B cell (primary cell): ENCODE measurements around the gene ITFG1. TPM values are rescaled to one million over a fixed set of nuclear protein-coding genes. Genes with fewer than 3 reads are reported as not detected.

Experiments used
- ATAC-seq: fragments of 200-7000 bp; cut with Tn5 transposase; one replicate; pipeline ENCODE4 v1.10.0; 2021; ENCODE audit warnings: low read depth, mild to moderate bottlenecking, moderate number of reproducible peaks, moderate library complexity
- CTCF ChIA-PET: fragments of 350-600 bp; sonication (Branson Sonifier 250); formaldehyde crosslinking; loops from one replicate; lab custom pipeline; 2021; ENCODE audit warnings: antibody characterized with exemption, inconsistent platforms; lab: Charles Lee
- POLR2A ChIA-PET: fragments of 350-600 bp; sonication (Branson Sonifier 250); formaldehyde crosslinking; loops from one replicate; lab custom pipeline; 2021; ENCODE audit warnings: antibody characterized with exemption; lab: Charles Lee
- DNase-seq: peaks from one replicate; pipeline ENCODE4 v3.0.0; 2013
- H2AFZ ChIP-seq: 2 replicates; pipeline ENCODE4 v1.6.1; 2012; ENCODE audit warnings: mild to moderate bottlenecking, low read depth, low read length; ENCODE audit not compliant: insufficient read depth, poor library complexity, severe bottlenecking
- H3K27ac ChIP-seq, 2 donors: 1 replicate in 1 of 2; 2 replicates in 1 of 2; pipeline ENCODE4 v1.5.1; 2012 to 2013; ENCODE audit warnings: low read length in 2 of 2, mild to moderate bottlenecking in 2 of 2, moderate library complexity in 1 of 2
- H3K27me3 ChIP-seq, 4 experiments: fragments of 200-600 bp in 1 of 4; sonication (generic) in 1 of 4; replicated peaks in 1 of 4; 1 replicate in 2 of 4; 2 replicates in 2 of 4; pipeline versions ENCODE4 v1.6.1 to v1.7.0; 2013 to 2016; ENCODE audit warnings: low read length in 3 of 4, mild to moderate bottlenecking in 2 of 4, mixed read lengths in 1 of 4, moderate library complexity in 1 of 4; ENCODE audit not compliant: insufficient read depth in 4 of 4, control insufficient read depth in 3 of 4; ENCODE audit errors: control extremely low read depth in 1 of 4
- H3K36me3 ChIP-seq, 2 experiments: replicated peaks in 1 of 2; 1 replicate in 1 of 2; 2 replicates in 1 of 2; pipeline versions ENCODE4 v1.6.1 to v1.7.1; 2013; ENCODE audit warnings: low read length in 1 of 2; ENCODE audit not compliant: insufficient read depth in 2 of 2, control insufficient read depth in 1 of 2; ENCODE audit errors: control extremely low read depth in 1 of 2, extremely low read depth in 1 of 2
- H3K4me1 ChIP-seq, 2 donors: fragments of 200-600 bp in 1 of 2; sonication (generic) in 1 of 2; 1 replicate in 1 of 2; 2 replicates in 1 of 2; pipeline versions ENCODE4 v1.5.1 to v1.6.1; 2013 to 2017; ENCODE audit warnings: low read length in 2 of 2; ENCODE audit not compliant: control insufficient read depth in 2 of 2, insufficient read depth in 2 of 2
- H3K4me2 ChIP-seq: replicated peaks from 2 replicates; pipeline ENCODE3; 2012; ENCODE audit warnings: mild to moderate bottlenecking, low read depth, low read length; ENCODE audit not compliant: poor library complexity, severe bottlenecking
- H3K4me3 ChIP-seq, 5 experiments: fragments of 200-600 bp in 1 of 5; sonication (generic) in 1 of 5; 1 replicate in 3 of 5; 2 replicates in 2 of 5; pipeline versions ENCODE4 v1.5.1 to v1.7.0; 2011 to 2016; ENCODE audit warnings: low read length in 4 of 5, mild to moderate bottlenecking in 4 of 5, low read depth in 2 of 5, control low read depth in 1 of 5, moderate library complexity in 1 of 5; ENCODE audit not compliant: insufficient read depth in 1 of 5; ENCODE audit errors: control extremely low read depth in 1 of 5, extremely low read depth in 1 of 5
- H3K79me2 ChIP-seq: fragments of 200-600 bp; sonication (generic); one replicate; pipeline ENCODE4 v1.6.0; 2016; ENCODE audit warnings: low read length; ENCODE audit not compliant: control insufficient read depth, insufficient read depth
- H3K9ac ChIP-seq: fragments of 200-600 bp; sonication (generic); 2 replicates; pipeline ENCODE4 v1.6.1; 2017; ENCODE audit warnings: mild to moderate bottlenecking, low read length, moderate library complexity
- H3K9me3 ChIP-seq, 3 donors: one replicate each; pipeline versions ENCODE4 v1.6.1 to v1.7.1; 2013; ENCODE audit warnings: low read length in 2 of 3; ENCODE audit not compliant: control insufficient read depth in 2 of 3, insufficient read depth in 1 of 3; ENCODE audit errors: control extremely low read depth in 1 of 3
- H4K20me1 ChIP-seq: 2 replicates; pipeline ENCODE4 v1.6.0; 2012; ENCODE audit warnings: mild to moderate bottlenecking, low read length; ENCODE audit not compliant: insufficient read depth, control insufficient read depth, poor library complexity, severe bottlenecking
- H3K27ac Mint-ChIP-seq: one replicate; pipeline ENCODE4 v1.8.0; 2021; ENCODE audit warnings: mixed read lengths
- H3K27me3 Mint-ChIP-seq: one replicate; pipeline ENCODE4 v1.8.0; 2021; ENCODE audit warnings: mixed read lengths
- H3K4me1 Mint-ChIP-seq: one replicate; pipeline ENCODE4 v1.8.0; 2021; ENCODE audit warnings: mixed read lengths
- H3K4me3 Mint-ChIP-seq: one replicate; pipeline ENCODE4 v1.8.0; 2021; ENCODE audit warnings: mixed read lengths
- H3K9me3 Mint-ChIP-seq: one replicate; pipeline ENCODE4 v1.8.0; 2022; ENCODE audit warnings: mixed read lengths; ENCODE audit not compliant: insufficient read depth
- CTCF ChIP-seq: fragments of 200-600 bp; IDR thresholded peaks from one replicate; pipeline ENCODE4 v1.8.0; 2022; ENCODE audit warnings: antibody characterized with exemption, mild to moderate bottlenecking
- EZH2 ChIP-seq: IDR thresholded peaks from 2 replicates; pipeline ENCODE4 v1.6.1; 2012; ENCODE audit warnings: borderline replicate concordance, low read depth, mild to moderate bottlenecking, moderate library complexity, low read length; ENCODE audit not compliant: insufficient read depth, poor library complexity, severe bottlenecking
- WGBS: methylation state at CpG from one replicate; pipeline ENCODE4 v1.1.5; 2013; ENCODE audit warnings: missing lambda C conversion rate; ENCODE audit not compliant: insufficient coverage; 5-methylcytosine and 5-hydroxymethylcytosine counted together
- intact Hi-C: fragments of 100-400 bp; cut with micrococcal nuclease; formaldehyde crosslinking; loops from one replicate; pipeline ENCODE4 v1.10.0; 2022
- polyA plus RNA-seq: library from polyadenylated mRNA; depleted of rRNA; stranded (reverse); fragments of >200 nt; gene quantifications from 2 replicates; pipeline ENCODE4 v1.2.3, GENCODE V29; 2012
- total RNA-seq, 2 donors: library from RNA; stranded (reverse); fragments of 120-200 nt in 1 of 2; gene quantifications; 1 replicate in 1 of 2; 2 replicates in 1 of 2; pipeline versions ENCODE4 v1.2.3 to v1.2.4, GENCODE V29; 2013 to 2022

ITFG1 gene
- total and polyA plus RNA-seq, 2 donors (not counting 1 experiment from before 2014, with no cell fraction given), result 9.7 to 40.4 TPM

GRCh38 chr16:47136099-47136842 lies 324.6 kb downstream of the ITFG1 start:
- DNase-seq (no peak), ATAC-seq (no peak)
- H3K4me1 Mint-ChIP-seq, result peaks cover 2% of the 10 kb centered on the region
- H3K79me2 ChIP-seq, result no peaks in the 10 kb centered on the region
- 100% methylated on average over 4 of the region's 8 CpGs for WGBS
- H3K27ac ChIP-seq, result no peak overlapping the region
- H3K9me3 ChIP-seq, result no peaks in the 10 kb centered on the region
- POLR2A ChIA-PET, result no interaction called here
- no peak overlapping the region for H3K9ac ChIP-seq
- TF ChIP-seq EZH2 (no peak), CTCF (no peak)
- no peaks in the 10 kb centered on the region for H4K20me1 ChIP-seq
- no peaks in the 10 kb centered on the region for H3K9me3 Mint-ChIP-seq
- no peak overlapping the region for H3K4me3 ChIP-seq
- H3K4me3 Mint-ChIP-seq, result no peak overlapping the region
- no peak overlapping the region for H2AFZ ChIP-seq
- no peak overlapping the region for H3K4me2 ChIP-seq
- no peak overlapping the region for H3K27ac Mint-ChIP-seq
- H3K4me1 ChIP-seq, result no peaks in the 10 kb centered on the region
- no peaks in the 10 kb centered on the region for H3K27me3 ChIP-seq
- no peaks in the 10 kb centered on the region for H3K27me3 Mint-ChIP-seq
- no peaks in the 10 kb centered on the region for H3K36me3 ChIP-seq
- CTCF ChIA-PET, result interaction anchor here (1.0 to 1.2 kb wide), 3 partner anchors 99 to 1025 kb away, joined by 3 read pairs; no protein-coding TSS in a partner anchor
- intact Hi-C loops, result no loop called here

GRCh38 chr16:47134550-47134949 lies 326.3 kb downstream of the ITFG1 start:
- 100% methylated on average over 2 of the region's 4 CpGs for WGBS
- Histone ChIP-seq H3K9ac (no peak overlapping the region), H3K79me2 (no peaks in the 10 kb centered on the region), H3K27ac (no peak overlapping the region), H3K27me3 (no peaks in the 10 kb centered on the region), H3K4me1 (no peaks in the 10 kb centered on the region), H4K20me1 (no peaks in the 10 kb centered on the region), H3K36me3 (no peaks in the 10 kb centered on the region), H3K9me3 (no peaks in the 10 kb centered on the region), H3K4me3 (no peak overlapping the region), H3K4me2 (no peak overlapping the region), H2AFZ (no peak overlapping the region)
- Mint-ChIP-seq H3K27me3 (no peaks in the 10 kb centered on the region), H3K27ac (no peak overlapping the region), H3K4me1 (peaks cover 2% of the 10 kb centered on the region), H3K9me3 (no peaks in the 10 kb centered on the region), H3K4me3 (no peak overlapping the region)
- ChIA-PET POLR2A (no interaction called here), CTCF (no interaction called here)
- ATAC-seq (no peak), DNase-seq (no peak)
- TF ChIP-seq CTCF (no peak), EZH2 (no peak)
- intact Hi-C loops, result no loop called here
